Osteoblast (primary cell): ENCODE results near the gene FGD6. TPM values are rescaled to one million over a fixed set of nuclear protein-coding genes. Genes with fewer than 3 reads are reported as not detected.
"Not testable (repeated sequence)": the region's sequence is repeated elsewhere in the genome, so short reads cannot be mapped to it uniquely, and the experiment has no call there.

Experiments used
- DNase-seq: peaks from one replicate; pipeline ENCODE4 v3.0.0; 2011; ENCODE audit warnings: low spot score, mixed read lengths; ENCODE audit not compliant: insufficient read length; ENCODE audit errors: missing footprints
- H2AFZ ChIP-seq: 2 replicates; pipeline ENCODE4 v1.6.0; 2011; ENCODE audit warnings: mild to moderate bottlenecking, low read length
- H3K27ac ChIP-seq: 2 replicates; pipeline ENCODE4 v1.5.1; 2011; ENCODE audit warnings: mild to moderate bottlenecking, low read depth, low read length, moderate library complexity
- H3K27me3 ChIP-seq: 2 replicates; pipeline ENCODE4 v1.6.0; 2012; ENCODE audit warnings: mild to moderate bottlenecking, control low read depth, inconsistent platforms, low read length, moderate library complexity; ENCODE audit not compliant: insufficient read depth
- H3K36me3 ChIP-seq: 2 replicates; pipeline ENCODE4 v1.5.1; 2011; ENCODE audit warnings: mild to moderate bottlenecking, low read length, control low read depth, moderate library complexity; ENCODE audit not compliant: insufficient read depth
- H3K4me1 ChIP-seq: 2 replicates; pipeline ENCODE4 v1.5.1; 2011; ENCODE audit warnings: mild to moderate bottlenecking, low read length, control low read depth, moderate library complexity; ENCODE audit not compliant: insufficient read depth
- H3K4me2 ChIP-seq: 2 replicates; pipeline ENCODE4 v1.6.0; 2011; ENCODE audit warnings: mild to moderate bottlenecking, low read length; ENCODE audit not compliant: insufficient read depth
- H3K4me3 ChIP-seq: fragments of 200-600 bp; sonication (generic); 3 replicates; pipeline ENCODE4 v1.5.1; 2012; ENCODE audit warnings: mild to moderate bottlenecking, low read length, inconsistent platforms; ENCODE audit not compliant: insufficient read depth
- H3K79me2 ChIP-seq: 2 replicates; pipeline ENCODE4 v1.6.0; 2012; ENCODE audit warnings: mild to moderate bottlenecking, low read length, control low read depth, inconsistent platforms; ENCODE audit not compliant: insufficient read depth
- H3K9me3 ChIP-seq: 2 replicates; pipeline ENCODE4 v1.5.1; 2011; ENCODE audit warnings: low read depth, low read length, control low read depth
- H4K20me1 ChIP-seq: 2 replicates; pipeline ENCODE4 v1.6.0; 2012; ENCODE audit warnings: mild to moderate bottlenecking, low read length, control low read depth; ENCODE audit not compliant: insufficient read depth
- total RNA-seq: library from RNA; depleted of rRNA; stranded (reverse); fragments of >200 nt; gene quantifications from 2 replicates; pipeline ENCODE4 v1.2.3, GENCODE V29; 2012
- TF ChIP-seq, protein P1 (sequence below): IDR thresholded peaks from 2 replicates; pipeline ENCODE4 v1.5.1; 2011; ENCODE audit warnings: mild to moderate bottlenecking, low read depth, low read length, moderate library complexity; ENCODE audit errors: extremely low read depth

The FGD6 gene
- total RNA-seq, 1 donor: 11.9 TPM

DNA sequence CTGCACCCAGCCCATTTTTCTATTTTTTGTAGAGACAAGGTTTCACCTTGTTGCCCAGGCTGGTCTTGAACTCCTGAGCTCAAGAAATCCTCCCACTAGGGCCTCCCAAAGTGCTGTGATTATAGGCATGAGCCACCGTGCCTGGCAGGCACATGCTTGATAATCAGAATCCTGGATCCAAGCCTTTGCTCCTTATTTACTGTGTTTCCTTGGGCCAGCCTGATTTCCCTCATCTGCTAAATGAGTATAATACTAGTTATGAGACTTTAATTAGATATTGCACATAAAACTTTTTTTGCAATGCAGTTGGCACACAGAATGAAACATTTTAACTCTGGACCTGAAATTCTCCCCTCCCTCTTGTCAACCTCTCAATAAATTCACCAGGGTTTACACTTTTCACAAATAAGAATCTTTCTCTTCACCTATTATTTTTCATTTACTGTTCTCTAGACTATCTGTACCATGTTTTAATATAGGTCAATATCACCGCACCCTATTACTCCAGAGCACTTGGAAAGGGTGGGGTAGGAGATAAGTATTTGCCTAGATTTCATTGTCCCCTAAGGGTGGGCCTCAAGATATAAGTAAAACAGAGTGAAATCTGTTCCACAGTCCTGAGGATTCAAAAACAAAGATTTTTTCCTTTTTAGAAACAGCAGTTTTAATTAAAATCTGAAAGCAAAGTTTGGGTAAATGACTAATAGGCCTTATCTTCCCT lies 74.7 kb downstream of the FGD6 start:
- Histone ChIP-seq H3K4me3 (no peak overlapping the region), H3K27me3 (no peaks in the 10 kb centered on the region), H3K79me2 (no peaks in the 10 kb centered on the region), H3K36me3 (no peaks in the 10 kb centered on the region), H3K4me1 (no peaks in the 10 kb centered on the region), H3K9me3 (no peaks in the 10 kb centered on the region), H3K27ac (no peak overlapping the region), H4K20me1 (no peaks in the 10 kb centered on the region), H3K4me2 (no peak overlapping the region), H2AFZ (no peak overlapping the region)
- TF ChIP-seq, protein P1, sequence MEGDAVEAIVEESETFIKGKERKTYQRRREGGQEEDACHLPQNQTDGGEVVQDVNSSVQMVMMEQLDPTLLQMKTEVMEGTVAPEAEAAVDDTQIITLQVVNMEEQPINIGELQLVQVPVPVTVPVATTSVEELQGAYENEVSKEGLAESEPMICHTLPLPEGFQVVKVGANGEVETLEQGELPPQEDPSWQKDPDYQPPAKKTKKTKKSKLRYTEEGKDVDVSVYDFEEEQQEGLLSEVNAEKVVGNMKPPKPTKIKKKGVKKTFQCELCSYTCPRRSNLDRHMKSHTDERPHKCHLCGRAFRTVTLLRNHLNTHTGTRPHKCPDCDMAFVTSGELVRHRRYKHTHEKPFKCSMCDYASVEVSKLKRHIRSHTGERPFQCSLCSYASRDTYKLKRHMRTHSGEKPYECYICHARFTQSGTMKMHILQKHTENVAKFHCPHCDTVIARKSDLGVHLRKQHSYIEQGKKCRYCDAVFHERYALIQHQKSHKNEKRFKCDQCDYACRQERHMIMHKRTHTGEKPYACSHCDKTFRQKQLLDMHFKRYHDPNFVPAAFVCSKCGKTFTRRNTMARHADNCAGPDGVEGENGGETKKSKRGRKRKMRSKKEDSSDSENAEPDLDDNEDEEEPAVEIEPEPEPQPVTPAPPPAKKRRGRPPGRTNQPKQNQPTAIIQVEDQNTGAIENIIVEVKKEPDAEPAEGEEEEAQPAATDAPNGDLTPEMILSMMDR: no peak
- no peak for DNase-seq

DNA sequence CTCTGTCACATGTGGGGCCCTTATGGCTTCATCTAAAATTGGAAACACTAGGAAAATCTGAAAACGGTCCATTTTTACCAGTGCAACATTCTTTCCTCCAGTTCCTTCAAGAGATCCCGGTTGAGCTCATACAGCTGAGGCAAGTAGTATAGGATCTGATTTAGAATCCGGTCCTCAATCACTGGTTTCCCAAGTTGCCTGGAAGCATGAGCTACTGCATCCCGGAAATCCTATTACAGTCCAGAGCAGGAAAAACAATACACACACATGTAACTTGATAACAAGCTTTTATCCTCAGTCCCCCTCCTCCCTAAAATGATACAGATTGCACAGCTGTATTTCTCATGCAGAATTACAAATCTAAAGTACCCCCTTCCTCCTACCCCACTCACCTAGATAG lies 76.0 kb downstream of the FGD6 start:
- DNase-seq: no peak
- no peak overlapping the region for H3K4me2 ChIP-seq
- H3K36me3 ChIP-seq: no peaks in the 10 kb centered on the region

DNA sequence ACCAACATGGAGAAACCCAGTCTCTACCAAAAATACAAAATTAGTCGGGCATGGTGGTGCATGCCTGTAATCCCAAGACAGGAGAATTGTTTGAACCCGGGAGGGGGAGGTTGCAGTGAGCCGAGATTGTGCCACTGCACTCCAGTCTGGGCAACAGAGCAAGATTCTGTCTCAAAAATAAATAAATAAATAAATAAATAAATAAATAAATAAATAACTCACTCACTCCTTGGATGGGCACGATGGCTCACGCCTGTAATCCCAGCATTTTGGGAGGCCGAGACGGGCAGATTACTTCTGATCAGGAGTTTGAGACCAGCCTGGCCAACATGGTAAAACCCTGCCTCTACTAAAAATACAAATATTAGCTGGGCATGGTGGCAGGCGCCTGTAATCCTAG lies 79.2 kb downstream of the FGD6 start:
- H3K27me3 ChIP-seq, DNase-seq, H3K4me3 ChIP-seq, H3K4me1 ChIP-seq, H3K27ac ChIP-seq, H3K36me3 ChIP-seq, H3K4me2 ChIP-seq, H3K79me2 ChIP-seq, H2AFZ ChIP-seq, H3K9me3 ChIP-seq, H4K20me1 ChIP-seq: not testable (repeated sequence)

More for the DNA sequence above, 76.0 kb downstream of the FGD6 start:
- no peak overlapping the region for H3K27ac ChIP-seq
- no peaks in the 10 kb centered on the region for H4K20me1 ChIP-seq
- TF ChIP-seq, protein P1: no peak
- no peak overlapping the region for H3K4me3 ChIP-seq
- no peaks in the 10 kb centered on the region for H3K9me3 ChIP-seq
- H3K4me1 ChIP-seq: no peaks in the 10 kb centered on the region
- no peak overlapping the region for H2AFZ ChIP-seq
- H3K79me2 ChIP-seq: no peaks in the 10 kb centered on the region
- no peaks in the 10 kb centered on the region for H3K27me3 ChIP-seq

GRCh38 chr12:95136598-95136997 lies 80.7 kb downstream of the FGD6 start:
- Histone ChIP-seq H4K20me1 (no peaks in the 10 kb centered on the region), H3K9me3 (no peaks in the 10 kb centered on the region), H3K27ac (no peak overlapping the region), H3K4me1 (no peaks in the 10 kb centered on the region), H2AFZ (no peak overlapping the region), H3K4me2 (no peak overlapping the region), H3K36me3 (no peaks in the 10 kb centered on the region), H3K27me3 (no peaks in the 10 kb centered on the region), H3K4me3 (no peak overlapping the region), H3K79me2 (no peaks in the 10 kb centered on the region)
- DNase-seq: no peak
- TF ChIP-seq, protein P1: no peak
